ENCODE data around the gene SLC25A23.
A peak's percentile ranks its signal among the peaks of the same experiment; 100 is the strongest.

SLC25A23 gene

DNA sequence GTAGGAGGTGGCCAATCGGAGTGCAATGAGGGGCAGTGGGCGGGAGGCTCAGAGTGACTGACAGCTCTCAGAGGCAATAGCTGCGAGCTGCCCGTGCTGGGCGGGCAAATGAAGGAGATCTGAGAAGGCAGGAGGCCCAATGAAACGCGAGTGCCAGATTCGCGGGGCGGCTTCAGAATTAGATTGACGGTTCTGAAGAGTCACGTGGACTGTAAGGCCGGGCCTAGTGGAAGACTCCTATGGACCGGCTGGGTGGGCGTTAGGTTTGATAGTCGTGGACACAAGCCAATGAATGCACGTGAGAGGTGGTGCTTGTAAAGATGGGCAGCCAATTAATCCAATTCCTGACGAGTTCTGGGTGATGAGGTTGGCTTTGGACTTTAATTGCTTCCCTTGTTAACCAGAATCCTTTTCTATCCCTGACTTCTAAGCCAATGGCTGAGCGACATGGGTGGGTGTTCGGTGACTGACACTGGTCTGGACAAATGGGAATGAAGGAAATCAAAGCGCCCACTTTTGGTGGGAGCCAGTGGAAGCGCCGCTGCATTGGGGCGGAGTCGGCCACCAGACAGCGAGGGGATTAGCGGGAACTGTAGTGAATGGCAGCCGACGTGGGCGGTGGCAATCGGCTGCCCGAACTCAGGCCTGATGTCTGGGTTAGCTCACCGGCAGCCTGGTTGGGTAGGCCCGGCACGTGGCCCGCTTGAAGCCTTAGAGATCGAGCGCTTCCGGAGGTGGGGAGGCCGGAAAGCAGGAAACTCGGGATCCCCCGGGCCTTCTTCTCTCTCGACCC is 34.5 kb downstream of the SLC25A23 start:
- peak; percentile 99 for DNase-seq (ENCODE audit: low spot score)

DNA sequence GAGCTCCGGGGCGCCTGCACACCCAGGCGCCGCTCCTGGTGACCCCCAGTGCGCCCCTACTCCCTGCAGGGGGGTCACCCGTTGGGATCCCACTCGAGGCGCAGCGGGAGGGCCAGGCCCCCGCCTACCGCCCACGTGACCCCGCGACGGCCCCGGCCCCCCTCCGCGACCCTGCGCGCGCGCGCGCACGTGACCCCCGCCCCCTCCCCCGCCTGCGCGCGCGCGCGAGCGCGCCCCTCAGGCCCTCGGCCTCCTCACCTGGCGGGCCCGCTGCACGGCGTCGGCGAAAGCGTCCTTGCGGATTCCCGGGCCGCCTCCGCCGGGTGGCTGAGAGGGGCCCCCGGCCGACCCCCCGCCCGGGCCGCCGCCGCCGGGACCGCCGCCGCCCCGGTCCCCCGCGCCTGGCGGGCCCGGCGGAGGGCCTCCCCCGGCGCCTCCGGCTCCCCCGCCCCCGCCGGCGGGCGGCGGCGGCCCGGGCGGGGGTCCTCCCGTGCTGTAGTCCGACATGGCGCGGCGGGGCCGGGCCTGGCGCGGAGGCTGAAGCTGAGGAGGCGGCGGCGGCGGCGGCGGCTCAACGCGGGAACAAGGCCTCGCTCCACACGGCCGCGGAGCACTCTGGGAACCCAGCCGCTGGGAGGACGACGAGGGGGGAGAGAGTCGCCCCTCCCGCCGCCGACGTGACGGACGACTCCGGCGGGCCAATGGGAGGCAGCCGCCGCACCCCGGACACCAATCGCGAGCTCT is 35.2 kb downstream of the SLC25A23 start, which contains the start of gene KHSRP:
Gene KHSRP, minus strand, starts transcription at position 617 of the 744 bp plus-strand sequence. Its CDS starts 110 bp downstream, at position 507.
- DNase-seq (ENCODE audit: low spot score), result no peak

DNA sequence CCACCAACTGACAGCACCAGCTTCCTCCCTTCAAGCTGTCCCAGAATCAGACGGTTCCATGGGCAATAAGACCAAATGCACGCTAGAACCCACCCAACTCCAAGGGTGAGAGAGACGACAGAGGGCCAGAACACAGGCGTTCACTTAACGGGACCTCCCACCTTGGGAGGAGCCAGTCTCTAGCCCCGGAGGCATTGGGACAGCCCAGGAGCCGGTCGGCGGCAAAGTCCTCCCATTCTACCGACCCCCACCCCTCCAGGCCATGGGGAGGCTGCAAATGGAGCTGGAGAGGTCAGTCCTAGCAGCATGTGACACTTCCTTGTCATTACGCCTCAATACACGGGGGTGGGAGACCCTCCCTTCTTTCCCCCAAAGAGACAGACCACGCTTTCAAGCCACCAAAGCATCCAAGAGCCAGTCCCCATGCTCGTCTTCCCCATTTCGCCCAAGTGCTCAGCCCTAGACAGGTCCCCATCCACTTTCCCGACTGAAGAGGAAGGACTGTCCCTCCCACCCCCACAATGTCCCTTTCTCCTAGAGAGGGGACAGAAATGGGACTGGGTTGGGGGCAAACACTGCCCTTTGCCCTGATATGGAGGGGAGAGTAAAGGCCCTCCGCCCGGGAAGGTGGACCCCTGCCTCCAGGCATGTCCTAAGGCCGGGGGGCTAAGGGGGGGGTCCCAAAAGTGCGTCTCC is 35.9 kb downstream of the SLC25A23 start:
- no peak for DNase-seq (ENCODE audit: low spot score)

DNA sequence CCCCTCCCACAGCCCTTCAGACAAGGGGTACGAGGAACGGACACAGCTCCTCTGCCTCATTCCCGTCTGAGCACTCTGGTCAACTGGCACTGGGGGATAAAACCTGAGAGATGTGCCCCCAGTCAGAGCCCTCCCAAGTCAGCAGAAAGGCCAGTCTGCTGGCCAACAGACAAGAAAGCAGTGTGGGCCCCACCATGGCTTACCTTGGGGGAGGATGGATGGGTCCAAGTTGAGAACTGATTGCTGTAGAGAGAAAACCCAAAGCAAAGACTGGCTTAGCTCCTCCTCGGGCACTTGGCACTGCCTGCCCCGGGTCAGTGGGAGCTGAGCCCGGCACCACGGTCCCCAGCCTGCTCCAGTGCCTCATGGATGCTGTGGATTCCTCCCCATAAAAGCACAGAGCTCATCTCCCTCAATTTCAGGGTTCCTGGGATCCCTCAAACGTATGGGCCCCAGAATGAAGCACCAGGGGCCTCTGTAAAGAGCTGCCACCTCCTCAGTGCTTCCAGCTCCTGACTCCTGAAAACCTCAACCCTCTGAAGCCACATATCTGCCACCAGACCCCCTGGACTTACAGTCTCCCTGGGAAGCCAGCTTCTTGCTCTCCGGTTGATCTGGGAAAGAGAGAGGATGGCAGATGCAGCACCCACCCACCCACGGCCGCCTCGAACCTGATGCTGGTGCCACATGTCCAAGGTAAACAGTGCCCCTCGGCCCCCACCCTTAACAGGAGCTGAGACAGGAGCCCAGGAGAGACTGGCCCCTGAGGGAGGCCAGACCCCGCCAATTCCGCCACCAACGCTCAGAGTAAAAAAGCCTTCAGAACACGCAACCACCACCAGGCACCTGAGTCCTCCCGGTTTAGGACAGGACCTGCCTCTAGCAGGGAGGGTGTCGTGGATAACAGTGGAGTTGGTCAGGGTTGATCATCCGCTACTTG is 38.2 kb downstream of the SLC25A23 start:
- no peak for DNase-seq (ENCODE audit: low spot score)

DNA sequence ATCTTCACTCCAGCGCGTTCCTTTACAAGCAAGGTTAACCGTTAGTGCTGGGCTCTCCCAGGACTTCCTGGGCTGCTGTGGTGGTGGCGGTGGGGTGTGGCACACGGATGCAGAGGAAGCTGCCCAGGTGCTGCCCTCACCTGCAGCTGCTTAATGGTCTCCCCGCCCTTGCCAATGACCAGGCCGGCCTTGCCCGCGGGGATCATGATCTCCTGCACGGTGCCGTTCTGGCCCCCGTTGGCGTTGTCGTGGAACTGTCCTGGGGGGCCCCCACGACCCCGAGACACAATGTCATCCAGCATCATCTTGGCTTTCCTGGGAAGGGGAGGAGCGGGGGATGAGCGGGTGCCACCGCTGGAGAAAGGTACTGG is 41.0 kb downstream of the SLC25A23 start:
- no peak for DNase-seq (ENCODE audit: low spot score)

DNA sequence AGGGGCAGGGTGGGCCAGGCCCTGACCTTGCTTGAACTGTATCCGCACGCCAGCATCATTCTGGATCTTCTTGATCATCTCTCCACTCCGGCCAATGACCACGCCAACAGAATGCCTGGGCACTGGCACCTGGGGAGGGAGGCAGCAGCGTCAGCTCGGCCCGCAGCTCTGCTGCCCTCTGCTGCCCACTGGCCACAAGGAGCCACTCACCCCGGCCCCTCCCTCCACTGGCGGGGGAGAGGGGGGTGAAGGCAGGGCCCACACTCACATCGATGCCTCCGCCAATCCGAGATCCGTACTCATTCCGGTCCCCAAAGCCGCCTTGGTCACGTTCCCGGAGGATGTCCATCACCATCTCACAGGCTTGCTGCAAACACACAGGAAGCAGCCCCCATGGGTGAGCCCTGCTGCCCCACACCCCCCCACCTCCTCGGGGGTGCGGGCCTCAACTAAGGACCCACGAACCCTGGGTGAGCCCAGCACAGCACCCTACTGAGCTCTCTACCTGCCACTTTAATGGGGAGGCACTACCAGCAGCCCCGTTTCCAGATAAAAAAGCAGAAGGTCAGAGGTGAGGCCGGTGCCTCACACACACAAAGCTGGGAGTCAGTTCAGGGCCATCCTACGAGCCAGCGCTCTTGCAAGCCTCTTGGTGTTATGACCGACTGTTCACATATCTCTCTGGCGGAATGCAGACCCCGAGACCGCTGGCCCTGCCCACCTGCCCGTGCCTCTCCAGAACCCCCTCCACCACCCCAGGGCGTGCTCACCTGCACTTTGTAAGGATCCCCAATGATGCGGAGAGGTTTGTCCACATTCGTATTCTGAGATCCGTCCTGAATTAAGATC is 41.7 kb downstream of the SLC25A23 start:
- DNase-seq (ENCODE audit: low spot score), result no peak

DNA sequence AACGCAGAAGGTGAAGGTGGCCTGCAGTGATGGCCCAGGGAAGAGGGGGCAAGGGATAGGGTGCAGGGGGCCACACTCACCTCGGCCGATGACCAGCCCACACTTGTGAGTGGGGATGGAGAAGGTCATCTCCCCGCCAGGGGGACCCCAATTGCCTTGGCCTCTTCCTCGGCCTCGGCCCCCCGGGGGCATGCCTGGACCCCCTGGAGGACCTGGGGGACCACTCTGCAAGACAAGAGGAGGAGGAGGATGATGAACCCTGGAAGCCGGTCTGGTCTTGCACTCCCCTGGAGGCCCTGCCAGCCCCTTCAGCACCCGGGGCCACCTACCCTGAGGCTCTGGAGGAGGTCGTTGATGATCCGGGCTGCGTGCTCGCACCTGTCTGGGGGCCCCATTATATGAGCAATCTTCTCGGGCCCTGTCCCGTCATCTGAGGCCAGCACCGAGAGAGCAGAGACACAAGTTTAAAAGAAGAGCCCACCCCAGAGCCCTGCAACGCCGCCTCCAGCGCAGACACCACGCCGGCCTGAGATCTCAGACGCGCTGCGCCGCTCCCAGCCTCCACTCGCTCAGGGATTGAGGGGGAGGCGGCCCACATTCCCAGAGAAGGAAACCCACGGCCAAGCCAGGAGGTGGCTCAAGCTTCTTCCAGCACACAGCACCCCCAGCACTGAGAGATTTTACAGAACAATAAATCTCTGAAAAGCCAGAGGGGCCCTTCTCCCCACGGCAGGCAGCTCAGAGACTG is 42.8 kb downstream of the SLC25A23 start:
- DNase-seq (ENCODE audit: low spot score), result no peak

DNA sequence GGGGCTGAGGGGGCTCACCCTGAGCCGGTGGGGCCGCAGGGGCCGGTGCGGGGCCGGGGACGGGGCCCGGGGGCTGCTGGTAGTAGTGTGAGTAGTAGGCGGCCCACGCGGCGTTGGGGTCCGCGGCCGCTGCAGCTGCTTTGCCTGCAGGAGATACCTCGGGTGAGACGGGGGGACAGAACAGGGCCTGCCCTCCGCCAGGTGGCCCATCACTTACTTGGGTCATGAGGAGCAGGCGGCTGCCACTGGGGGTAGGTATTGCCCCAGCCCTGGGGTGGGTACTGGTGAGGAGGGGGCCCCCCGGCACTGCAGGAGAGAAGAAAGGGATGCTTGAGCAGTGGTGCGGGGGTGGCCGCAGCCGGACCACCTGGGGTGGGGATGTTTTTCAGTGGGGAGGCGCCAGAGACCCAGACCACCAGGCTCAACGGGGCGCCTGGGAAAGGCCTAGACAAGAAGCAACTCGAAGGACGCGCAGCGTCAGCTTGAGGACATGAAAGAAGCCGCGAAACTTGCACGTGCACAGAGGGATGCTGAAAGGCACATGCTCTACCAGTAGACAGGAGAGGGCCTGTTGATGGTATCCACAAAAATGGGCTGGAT is 43.9 kb downstream of the SLC25A23 start:
- DNase-seq (ENCODE audit: low spot score), result no peak

DNA sequence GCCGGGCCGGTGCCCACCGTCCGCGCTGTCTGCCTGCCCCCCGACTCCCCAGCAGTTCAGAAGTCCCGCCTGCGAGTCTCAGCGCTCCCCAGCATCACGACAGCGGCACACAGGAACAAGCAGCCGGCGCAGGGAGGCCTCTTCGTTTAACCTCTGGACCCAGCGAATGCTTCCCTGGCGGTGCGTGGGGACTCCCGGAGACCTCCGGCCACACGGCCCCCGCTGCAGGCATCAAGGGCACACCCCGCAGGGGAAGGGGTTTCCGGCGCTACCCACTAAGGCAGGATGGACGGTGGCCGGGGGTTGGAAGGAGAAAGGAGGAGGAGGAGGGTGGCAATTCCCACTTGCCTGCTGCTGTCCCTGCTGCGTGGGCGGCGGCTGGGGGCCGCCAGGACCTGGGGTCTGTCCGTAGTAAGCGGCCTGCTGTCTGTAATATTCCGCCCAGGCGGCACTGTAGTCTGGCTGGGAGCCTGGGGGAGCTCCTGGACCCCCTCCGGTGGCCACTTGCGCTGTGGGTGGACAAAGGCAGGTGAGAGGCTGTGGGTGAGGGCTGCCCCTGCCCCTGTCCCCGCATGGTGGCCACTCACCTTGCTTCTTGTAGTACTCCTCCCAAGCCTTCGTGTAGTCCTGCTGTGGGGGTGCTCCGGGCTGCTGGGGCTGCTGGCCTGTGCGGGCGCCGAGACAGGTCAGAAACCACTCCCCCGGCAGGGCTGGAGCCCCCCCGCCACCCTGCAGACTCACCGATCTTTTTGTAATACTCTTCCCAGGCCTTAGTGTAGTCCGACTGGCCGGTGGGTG is 44.6 kb downstream of the SLC25A23 start:
- no peak for DNase-seq (ENCODE audit: low spot score)

DNA sequence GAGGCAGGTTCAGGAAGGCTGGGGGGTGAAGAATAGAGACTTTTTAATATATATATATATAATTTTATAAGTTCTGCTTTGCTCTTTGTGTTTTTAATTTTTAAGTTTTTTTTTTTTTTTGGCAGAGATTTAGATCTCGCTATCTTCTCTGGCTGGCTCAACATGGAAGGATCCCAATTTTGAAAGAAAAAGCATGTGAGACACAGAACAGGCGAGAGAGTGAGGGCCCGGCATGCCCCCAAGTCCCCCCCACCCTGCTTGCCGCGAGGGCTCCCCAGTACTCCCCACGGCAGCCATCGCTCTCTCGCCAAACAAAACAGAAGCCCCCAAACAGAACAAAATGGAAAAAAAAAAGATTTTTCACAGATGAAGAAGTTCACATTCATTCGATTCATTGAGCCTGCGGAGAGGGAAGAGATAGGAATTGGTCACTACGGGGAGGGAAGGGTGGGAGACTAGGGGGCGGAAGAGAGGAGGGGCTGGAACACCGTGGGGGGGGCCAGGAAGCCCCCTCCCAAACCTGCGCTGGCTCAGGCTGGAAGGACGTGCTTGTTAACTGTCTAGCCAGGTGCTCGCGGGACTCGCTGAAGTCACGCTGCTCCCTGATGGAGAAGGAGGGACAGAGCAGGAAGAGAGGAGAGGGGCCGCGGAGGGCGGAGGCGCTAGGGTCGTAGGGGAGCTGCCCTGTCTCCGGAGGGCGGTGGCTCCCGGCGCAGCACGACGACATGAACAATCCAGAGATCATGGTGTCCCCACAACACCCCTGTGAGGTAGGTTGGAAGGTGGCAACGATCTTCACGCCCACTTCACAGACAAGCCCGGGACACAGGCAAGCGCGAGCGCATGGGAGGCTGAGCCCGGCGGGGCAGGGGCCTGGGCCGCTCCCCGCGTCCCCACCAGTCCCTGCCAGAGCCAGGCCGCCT is 45.6 kb downstream of the SLC25A23 start:
- DNase-seq (ENCODE audit: low spot score), result no peak

DNA sequence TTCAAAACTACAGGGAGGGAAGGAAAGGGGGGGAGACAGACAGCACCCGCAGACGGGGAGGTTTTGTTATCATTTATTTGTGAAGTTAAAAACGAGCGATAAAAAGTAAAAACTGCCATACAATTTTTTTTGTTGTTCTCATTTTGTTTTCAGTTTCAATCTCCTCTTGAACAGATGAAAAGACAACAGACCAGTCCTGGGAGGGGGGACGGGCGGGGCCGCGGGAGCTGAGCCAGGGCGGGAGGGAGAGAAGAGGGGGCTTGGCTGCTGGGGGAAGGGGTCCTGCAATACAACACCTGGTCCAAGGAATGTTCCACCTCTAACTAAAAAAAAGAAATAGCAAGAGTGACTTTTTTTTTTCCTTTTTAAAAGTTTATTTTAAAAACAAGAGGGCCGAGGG is 46.3 kb downstream of the SLC25A23 start:
- no peak for DNase-seq (ENCODE audit: low spot score)

DNA sequence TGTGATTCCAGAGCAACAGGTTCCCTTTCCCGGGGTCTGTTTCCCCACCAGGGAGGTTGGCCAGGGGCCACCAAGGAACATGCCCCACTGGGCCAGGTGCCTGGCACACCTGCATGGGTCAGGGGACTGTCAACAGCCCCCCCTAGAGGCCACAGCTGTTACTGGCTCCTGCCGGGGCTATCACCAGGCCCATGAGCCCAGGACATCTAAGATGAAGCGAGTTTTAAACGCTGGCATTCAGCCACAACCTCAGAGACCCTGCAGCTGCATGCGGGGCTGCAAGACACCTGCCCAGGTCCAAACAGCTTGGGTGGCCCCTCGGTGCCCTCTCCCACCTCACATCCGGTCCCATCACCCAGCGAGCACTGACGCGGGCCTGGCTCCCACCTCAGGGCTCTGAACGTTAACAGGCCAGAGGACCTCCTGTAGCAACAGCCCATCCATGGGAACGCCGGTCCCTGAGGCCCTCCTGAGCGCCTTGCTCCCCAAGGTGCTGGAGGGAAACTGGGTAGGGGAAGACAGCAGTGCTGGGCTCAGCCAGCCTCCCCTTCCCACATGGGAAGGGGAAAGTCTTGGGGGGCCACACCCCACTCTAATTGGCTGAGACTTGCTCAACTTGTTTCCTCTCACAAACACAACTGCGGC is 47.0 kb downstream of the SLC25A23 start:
- DNase-seq (ENCODE audit: low spot score), result no peak

DNA sequence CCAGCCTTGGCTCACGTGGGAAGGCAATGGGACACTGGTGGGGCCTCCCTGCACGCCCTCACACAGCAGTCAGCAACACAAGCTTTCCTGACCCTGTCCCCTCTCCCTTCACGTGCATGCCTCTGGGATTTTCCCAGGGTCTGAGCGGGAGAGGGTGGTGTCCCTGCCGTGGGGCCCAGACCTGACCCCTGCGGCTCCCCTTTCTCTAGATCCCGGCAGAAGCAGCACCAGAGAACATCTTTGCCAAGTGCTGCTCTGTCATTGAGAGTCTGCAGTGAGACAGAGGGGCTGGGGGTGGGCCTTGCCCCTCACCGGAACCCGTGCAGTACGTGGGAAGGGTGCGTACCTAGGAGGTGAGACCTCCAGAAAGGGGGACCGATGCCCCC is 47.5 kb downstream of the SLC25A23 start:
- DNase-seq (ENCODE audit: low spot score), result no peak

DNA sequence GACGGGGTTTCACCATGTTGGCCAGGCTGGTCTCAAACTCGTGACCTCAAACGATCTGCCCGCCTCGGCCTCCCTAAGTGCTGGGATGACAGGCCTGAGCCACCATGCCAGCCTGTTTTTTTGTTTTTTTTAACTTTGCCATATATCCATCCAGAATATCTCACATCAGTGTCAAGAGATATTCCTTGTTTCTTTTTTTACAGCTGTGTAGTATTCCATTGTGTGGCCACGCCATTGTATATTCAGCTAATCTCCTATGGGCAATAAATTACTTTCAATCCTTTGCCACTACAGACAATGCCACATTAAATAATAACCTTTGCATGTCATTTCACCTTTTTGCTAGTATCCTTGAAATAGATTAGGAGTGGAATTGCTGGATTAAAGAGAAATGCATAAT is 50.2 kb downstream of the SLC25A23 start:
- no peak for DNase-seq (ENCODE audit: low spot score)

DNA sequence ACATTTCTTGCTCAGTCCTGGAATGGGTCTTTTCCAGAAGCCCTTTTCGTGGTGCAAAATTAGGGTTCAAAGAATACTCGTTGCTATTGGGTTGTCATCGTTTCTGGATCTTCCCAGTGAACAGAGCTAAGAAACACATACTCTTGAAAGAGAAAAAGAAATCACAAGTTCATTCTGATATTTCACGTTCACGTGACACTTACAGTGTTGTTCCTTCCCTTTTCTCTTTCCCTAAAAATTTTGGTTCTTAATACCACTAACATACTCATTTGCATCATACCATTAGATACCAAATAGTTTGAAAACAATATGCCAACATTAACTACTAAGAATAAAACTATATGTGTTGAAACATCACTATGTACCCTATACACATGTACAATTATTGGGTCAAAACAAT is 53.2 kb downstream of the SLC25A23 start:
- no peak for DNase-seq (ENCODE audit: low spot score)

DNA sequence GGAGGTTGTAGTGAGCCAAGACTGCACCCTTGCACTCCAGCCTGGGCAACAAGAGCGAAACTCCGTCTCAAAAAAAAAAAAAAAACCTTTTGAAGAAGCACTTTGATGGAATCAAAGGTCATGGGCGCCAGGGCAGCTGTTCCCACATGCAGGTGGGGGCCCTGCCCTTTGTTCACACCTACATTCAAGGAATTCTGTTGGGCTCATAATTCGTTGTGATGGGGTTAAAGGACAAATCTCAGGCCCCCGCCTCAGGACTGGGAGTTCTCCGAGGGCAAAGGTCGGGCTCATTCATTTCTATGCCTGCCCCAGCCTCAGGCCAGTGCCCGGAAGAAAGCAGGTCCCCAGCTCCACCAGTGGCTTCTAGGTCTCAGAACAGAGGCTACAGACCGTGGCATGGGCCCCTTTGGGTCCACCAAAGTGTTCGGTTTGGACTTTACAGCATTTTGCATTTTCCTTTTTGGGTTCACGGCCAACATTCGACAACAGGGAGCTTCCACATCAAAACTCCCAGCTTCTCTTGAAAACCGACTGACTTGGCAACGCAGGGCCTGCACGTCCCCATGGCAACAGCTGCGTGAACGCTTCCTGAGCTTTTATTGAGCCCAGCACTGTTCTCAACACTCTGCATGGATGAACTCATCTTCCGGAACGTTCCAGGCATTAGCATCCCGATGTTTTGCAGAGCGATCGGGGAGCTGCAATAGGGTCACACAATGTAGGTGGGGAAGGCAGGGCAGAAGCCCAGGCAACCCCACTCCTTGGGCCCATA is 56.6 kb downstream of the SLC25A23 start:
- peak; percentile 60 for DNase-seq (ENCODE audit: low spot score)
